Panc1 (cell line): ENCODE measurements around the gene MYLK3. TPM values are rescaled to one million over a fixed set of nuclear protein-coding genes. Genes with fewer than 3 reads are reported as not detected.

Source experiments
- ATAC-seq: fragments of 200-7000 bp; cut with Tn5 transposase; 2 replicates; pipeline ENCODE4 v1.9.1; 2020; ENCODE audit warnings: mild to moderate bottlenecking, moderate library complexity
- BruUV-seq: library from RNA; stranded (reverse); fragments of 400-500 nt; replicated peaks from 2 replicates; lab custom pipeline; 2021; lab: Mats Ljungman, UMichigan
- CTCF ChIA-PET: fragments of 300-600 bp; sonication (Branson Sonifier 250); formaldehyde crosslinking; loops from one replicate; lab custom pipeline; 2022; ENCODE audit warnings: antibody characterized with exemption; lab: Charles Lee
- POLR2A ChIA-PET: fragments of 300-600 bp; sonication (Branson Sonifier 250); formaldehyde crosslinking; loops from one replicate; lab custom pipeline; 2022; ENCODE audit warnings: antibody characterized with exemption; lab: Charles Lee
- DNase-seq: peaks from one replicate; pipeline ENCODE4 v3.0.0-alpha.2; 2010; ENCODE audit warnings: low read depth, low spot score
- H3K27ac ChIP-seq: 2 replicates; pipeline ENCODE4 v1.5.1; 2011; ENCODE audit warnings: mild to moderate bottlenecking, low read length, inconsistent platforms
- H3K27me3 ChIP-seq: fragments of 200-500 bp; sonication (Bioruptor generic); 2 replicates; pipeline ENCODE4 v1.6.0; 2014; ENCODE audit warnings: low read length, inconsistent platforms; ENCODE audit not compliant: control insufficient read depth, insufficient read depth
- H3K36me3 ChIP-seq: fragments of 200-500 bp; sonication (Bioruptor generic); 2 replicates; pipeline ENCODE4 v1.5.1; 2014; ENCODE audit warnings: inconsistent platforms, mild to moderate bottlenecking, low read length, moderate library complexity; ENCODE audit not compliant: control insufficient read depth, insufficient read depth
- H3K4me1 ChIP-seq: 2 replicates; pipeline ENCODE4 v1.5.1; 2011; ENCODE audit warnings: inconsistent platforms, mild to moderate bottlenecking, low read length, moderate library complexity; ENCODE audit not compliant: control insufficient read depth, insufficient read depth
- H3K4me3 ChIP-seq, 2 experiments: 2 replicates each; pipeline ENCODE4 v1.5.1; 2011 to 2012; ENCODE audit warnings: low read depth in 2 of 2, low read length in 2 of 2, mild to moderate bottlenecking in 2 of 2, inconsistent platforms in 1 of 2, moderate library complexity in 1 of 2
- H3K9me3 ChIP-seq: fragments of 200-500 bp; sonication (Bioruptor generic); 2 replicates; pipeline ENCODE4 v1.5.1; 2014; ENCODE audit warnings: low read depth, mild to moderate bottlenecking, inconsistent platforms, low read length, moderate library complexity; ENCODE audit not compliant: control insufficient read depth, insufficient read depth
- POLR2AphosphoS5 ChIP-seq: IDR thresholded peaks from 2 replicates; pipeline ENCODE4 v1.6.1; 2012; ENCODE audit warnings: mild to moderate bottlenecking, low read depth, low read length, moderate library complexity
- SIN3A ChIP-seq: IDR thresholded peaks from 2 replicates; pipeline ENCODE4 v1.6.1; 2012; ENCODE audit warnings: low read depth, mild to moderate bottlenecking, low read length, moderate library complexity, borderline replicate concordance; ENCODE audit not compliant: insufficient read depth
- TCF7L2 ChIP-seq: IDR thresholded peaks from 2 replicates; pipeline ENCODE4 v1.6.1; 2011; ENCODE audit warnings: mild to moderate bottlenecking, low read depth, low read length, inconsistent platforms
- in situ Hi-C: cut with HindIII; loops from 2 replicates; pipeline ENCODE4 v1.10.0; 2016; ENCODE audit warnings: low sequenced_read_pairs, low pct_unique_long_range_greater_than_20kb
- intact Hi-C: fragments of 100-400 bp; cut with micrococcal nuclease; formaldehyde crosslinking; loops from one replicate; pipeline ENCODE4 v1.10.0; 2022; ENCODE audit not compliant: unreplicated experiment
- total RNA-seq: library from RNA; stranded (reverse); gene quantifications from one replicate; pipeline ENCODE4 v1.2.1, GENCODE V29; 2021; ENCODE audit not compliant: unreplicated experiment
- TF ChIP-seq, protein P1 (sequence below): fragments of 450-650 bp; IDR thresholded peaks from 2 replicates; pipeline ENCODE4 v1.5.1; 2017; ENCODE audit warnings: mild to moderate bottlenecking
- TF ChIP-seq, protein P2 (sequence below), 2 experiments: IDR thresholded peaks; 2 replicates each; pipeline ENCODE4 v1.6.1; 2011 to 2012; ENCODE audit warnings: low read depth in 2 of 2, control low read depth in 1 of 2, low read length in 1 of 2, mild to moderate bottlenecking in 1 of 2, moderate library complexity in 1 of 2; ENCODE audit not compliant: insufficient read depth in 1 of 2

The MYLK3 gene
- total RNA-seq, 1 experiment from 2014 or later = 0.31 TPM

DNA sequence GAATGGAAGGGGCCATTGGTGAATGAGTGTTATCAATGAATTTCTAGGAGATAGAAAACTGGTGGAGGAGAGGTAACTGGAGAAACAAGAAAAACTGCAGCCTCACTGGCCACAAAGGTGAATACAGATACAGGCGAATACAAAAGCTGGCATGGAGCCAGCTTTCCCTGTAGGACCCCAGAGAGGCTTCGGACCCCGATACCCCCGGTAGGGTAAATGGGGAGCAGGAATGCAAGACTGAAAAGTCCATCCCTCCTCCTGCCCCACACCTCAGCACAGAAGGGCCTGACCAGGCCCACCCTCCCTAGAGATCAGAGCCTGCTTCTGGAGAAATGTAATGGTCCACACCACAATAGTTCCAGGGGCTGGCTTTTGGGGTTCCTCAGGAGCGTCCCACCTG, 4.9 kb upstream of the MYLK3 start:
- Histone ChIP-seq H3K4me1 (no peaks in the 10 kb centered on the region), H3K9me3 (no peaks in the 10 kb centered on the region), H3K27me3 (no peaks in the 10 kb centered on the region), H3K27ac (no peak overlapping the region), H3K36me3 (no peaks in the 10 kb centered on the region), H3K4me3 (no peak overlapping the region)
- ATAC-seq (no peak), DNase-seq (no peak)
- ChIA-PET POLR2A (no interaction called here), CTCF (no interaction called here)
- intact Hi-C loops = no loop called here
- in situ Hi-C loops = no loop called here
- TF ChIP-seq TCF7L2 (no peak), SIN3A (no peak), POLR2AphosphoS5 (no peak)
- TF ChIP-seq, protein P1, sequence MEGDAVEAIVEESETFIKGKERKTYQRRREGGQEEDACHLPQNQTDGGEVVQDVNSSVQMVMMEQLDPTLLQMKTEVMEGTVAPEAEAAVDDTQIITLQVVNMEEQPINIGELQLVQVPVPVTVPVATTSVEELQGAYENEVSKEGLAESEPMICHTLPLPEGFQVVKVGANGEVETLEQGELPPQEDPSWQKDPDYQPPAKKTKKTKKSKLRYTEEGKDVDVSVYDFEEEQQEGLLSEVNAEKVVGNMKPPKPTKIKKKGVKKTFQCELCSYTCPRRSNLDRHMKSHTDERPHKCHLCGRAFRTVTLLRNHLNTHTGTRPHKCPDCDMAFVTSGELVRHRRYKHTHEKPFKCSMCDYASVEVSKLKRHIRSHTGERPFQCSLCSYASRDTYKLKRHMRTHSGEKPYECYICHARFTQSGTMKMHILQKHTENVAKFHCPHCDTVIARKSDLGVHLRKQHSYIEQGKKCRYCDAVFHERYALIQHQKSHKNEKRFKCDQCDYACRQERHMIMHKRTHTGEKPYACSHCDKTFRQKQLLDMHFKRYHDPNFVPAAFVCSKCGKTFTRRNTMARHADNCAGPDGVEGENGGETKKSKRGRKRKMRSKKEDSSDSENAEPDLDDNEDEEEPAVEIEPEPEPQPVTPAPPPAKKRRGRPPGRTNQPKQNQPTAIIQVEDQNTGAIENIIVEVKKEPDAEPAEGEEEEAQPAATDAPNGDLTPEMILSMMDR = no peak
- TF ChIP-seq, protein P2, sequence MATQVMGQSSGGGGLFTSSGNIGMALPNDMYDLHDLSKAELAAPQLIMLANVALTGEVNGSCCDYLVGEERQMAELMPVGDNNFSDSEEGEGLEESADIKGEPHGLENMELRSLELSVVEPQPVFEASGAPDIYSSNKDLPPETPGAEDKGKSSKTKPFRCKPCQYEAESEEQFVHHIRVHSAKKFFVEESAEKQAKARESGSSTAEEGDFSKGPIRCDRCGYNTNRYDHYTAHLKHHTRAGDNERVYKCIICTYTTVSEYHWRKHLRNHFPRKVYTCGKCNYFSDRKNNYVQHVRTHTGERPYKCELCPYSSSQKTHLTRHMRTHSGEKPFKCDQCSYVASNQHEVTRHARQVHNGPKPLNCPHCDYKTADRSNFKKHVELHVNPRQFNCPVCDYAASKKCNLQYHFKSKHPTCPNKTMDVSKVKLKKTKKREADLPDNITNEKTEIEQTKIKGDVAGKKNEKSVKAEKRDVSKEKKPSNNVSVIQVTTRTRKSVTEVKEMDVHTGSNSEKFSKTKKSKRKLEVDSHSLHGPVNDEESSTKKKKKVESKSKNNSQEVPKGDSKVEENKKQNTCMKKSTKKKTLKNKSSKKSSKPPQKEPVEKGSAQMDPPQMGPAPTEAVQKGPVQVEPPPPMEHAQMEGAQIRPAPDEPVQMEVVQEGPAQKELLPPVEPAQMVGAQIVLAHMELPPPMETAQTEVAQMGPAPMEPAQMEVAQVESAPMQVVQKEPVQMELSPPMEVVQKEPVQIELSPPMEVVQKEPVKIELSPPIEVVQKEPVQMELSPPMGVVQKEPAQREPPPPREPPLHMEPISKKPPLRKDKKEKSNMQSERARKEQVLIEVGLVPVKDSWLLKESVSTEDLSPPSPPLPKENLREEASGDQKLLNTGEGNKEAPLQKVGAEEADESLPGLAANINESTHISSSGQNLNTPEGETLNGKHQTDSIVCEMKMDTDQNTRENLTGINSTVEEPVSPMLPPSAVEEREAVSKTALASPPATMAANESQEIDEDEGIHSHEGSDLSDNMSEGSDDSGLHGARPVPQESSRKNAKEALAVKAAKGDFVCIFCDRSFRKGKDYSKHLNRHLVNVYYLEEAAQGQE (IDR thresholded peaks at IDR 0.05; ENCODE audit: insufficient read depth in 1 of 2, low read depth in 2 of 2, low read length in 1 of 2) = no peak
- BruUV-seq = no TSS peak

DNA sequence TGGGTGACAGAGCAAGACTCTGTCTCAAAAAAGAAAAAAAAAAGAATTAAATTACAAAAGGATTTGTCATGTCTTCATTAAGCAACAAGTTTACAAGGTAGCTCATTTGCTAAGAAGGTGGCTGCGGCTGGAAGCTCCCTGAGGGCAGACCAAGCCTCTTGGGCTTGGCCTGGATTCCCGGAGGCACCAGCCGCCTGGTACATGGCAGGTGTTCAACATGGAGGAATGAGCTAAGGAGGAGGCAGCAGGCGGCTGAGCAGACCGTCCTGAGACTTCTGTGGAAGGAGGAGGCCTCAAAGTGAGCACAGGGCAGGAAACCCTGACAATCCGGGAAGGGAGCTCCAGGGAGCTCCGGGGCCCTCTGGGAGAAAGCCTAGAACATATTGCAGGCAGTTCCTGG, 3.2 kb upstream of the MYLK3 start:
- no peaks in the 10 kb centered on the region for H3K27me3 ChIP-seq
- in situ Hi-C loops = no loop called here
- H3K27ac ChIP-seq = no peak overlapping the region
- no peaks in the 10 kb centered on the region; the same call in 1 of the 2 replicates for H3K4me1 ChIP-seq
- ChIA-PET POLR2A (no interaction called here), CTCF (no interaction called here)
- DNase-seq (no peak), ATAC-seq (no peak)
- no peak overlapping the region for H3K4me3 ChIP-seq
- TF ChIP-seq, protein P1 = no peak
- TF ChIP-seq POLR2AphosphoS5 (no peak), TCF7L2 (no peak), SIN3A (no peak)
- TF ChIP-seq, protein P2 (IDR thresholded peaks at IDR 0.05; ENCODE audit: insufficient read depth in 1 of 2, low read depth in 2 of 2, low read length in 1 of 2) = no peak
- no peaks in the 10 kb centered on the region for H3K9me3 ChIP-seq
- intact Hi-C loops = no loop called here
- BruUV-seq = no TSS peak
- H3K36me3 ChIP-seq = no peaks in the 10 kb centered on the region
